GM12878 (cell line): ENCODE measurements around the gene KCNN1. TPM values are rescaled to one million over a fixed set of nuclear protein-coding genes. Genes with fewer than 3 reads are reported as not detected.
A peak's percentile ranks its signal among the peaks of the same experiment; 100 is the strongest.

ENCODE experiments used
- BCLAF1 ChIP-seq: fragments of 450-650 bp; IDR thresholded peaks from 2 replicates; pipeline ENCODE4 v1.6.1; 2017; ENCODE audit warnings: antibody characterized with exemption, mild to moderate bottlenecking, moderate library complexity
- CHD1 ChIP-seq: IDR thresholded peaks from 2 replicates; pipeline ENCODE4 v1.6.1; 2012; ENCODE audit warnings: low read depth, low read length, improper control_type of control experiment
- CHD4 ChIP-seq: fragments of 200-600 bp; sonication (generic); IDR thresholded peaks from 2 replicates; pipeline ENCODE4 v1.6.1; 2016; ENCODE audit warnings: mild to moderate bottlenecking
- LARP7 ChIP-seq: fragments of 450-650 bp; IDR thresholded peaks from 2 replicates; pipeline ENCODE4 v1.6.1; 2017; ENCODE audit warnings: mild to moderate bottlenecking
- MXI1 ChIP-seq: fragments of 150-350 bp; IDR thresholded peaks from 2 replicates; pipeline ENCODE4 v1.6.1; 2011; ENCODE audit warnings: low read depth, mild to moderate bottlenecking, inconsistent platforms, low read length, improper control_type of control experiment
- NR2C1 ChIP-seq: fragments of 450-650 bp; IDR thresholded peaks from 2 replicates; pipeline ENCODE4 v1.6.1; 2017; ENCODE audit warnings: antibody characterized with exemption, mild to moderate bottlenecking, moderate library complexity
- POU2F2 ChIP-seq: IDR thresholded peaks from 3 replicates; pipeline ENCODE4 v1.6.1; 2011; ENCODE audit warnings: low read depth, mild to moderate bottlenecking, low read length, borderline replicate concordance
- SIN3A ChIP-seq: IDR thresholded peaks from 2 replicates; pipeline ENCODE4 v1.6.1; 2012; ENCODE audit warnings: low read depth, low read length, improper control_type of control experiment
- STAT1 ChIP-seq: fragments of 450-650 bp; conservative IDR thresholded peaks from 2 replicates; pipeline ENCODE4 v1.6.1; 2014; ENCODE audit warnings: antibody characterized with exemption, mild to moderate bottlenecking
- SUZ12 ChIP-seq: fragments of 200-600 bp; sonication (generic); IDR thresholded peaks from one replicate; pipeline ENCODE4 v1.6.1; 2018; ENCODE audit warnings: antibody characterized with exemption, mild to moderate bottlenecking; ENCODE audit not compliant: unreplicated experiment
- TBL1XR1 ChIP-seq: IDR thresholded peaks from 2 replicates; pipeline ENCODE4 v1.6.1; 2012; ENCODE audit warnings: low read depth, low read length, improper control_type of control experiment
- ZNF274 ChIP-seq: IDR thresholded peaks from one replicate; pipeline ENCODE4 v1.8.0; 2011; ENCODE audit not compliant: insufficient read length, insufficient read depth
- polyA plus RNA-seq, 11 experiments: library from polyadenylated mRNA; depleted of rRNA in 4 of 11; unstranded in 6 of 11; stranded (reverse) in 5 of 11; fragments of >200 nt; fragmentation: Nextera tagmentation in 4 of 11; fragmentation: Illumina TruSeq in 1 of 11; extraction: Ambion mirVana in 4 of 11; extraction: Trizol in 1 of 11; gene quantifications; 1 replicate in 1 of 11; 2 replicates in 10 of 11; pipeline versions ENCODE4 v1.2.1 to v1.2.3, GENCODE V29; 2011 to 2016; ENCODE audit warnings: inconsistent platforms in 2 of 11, missing spikeins in 2 of 11, low read depth in 1 of 11
- total RNA-seq, 4 experiments: library from RNA; depleted of rRNA in 3 of 4; stranded (reverse); fragments of >200 nt in 3 of 4; fragmentation: Illumina TruSeq in 1 of 4; extraction: Trizol in 1 of 4; gene quantifications; 2 replicates each; pipeline versions ENCODE4 v1.2.1 to v1.2.3, GENCODE V29; 2013 to 2021
- TF ChIP-seq, protein P1 (sequence below): fragments of 150-350 bp; IDR thresholded peaks from 2 replicates; pipeline ENCODE4 v1.6.1; 2014; ENCODE audit warnings: mild to moderate bottlenecking, low read depth, low read length
- TF ChIP-seq, protein P2 (sequence below): fragments of 450-650 bp; formaldehyde crosslinking; IDR thresholded peaks from 2 replicates; pipeline ENCODE4 v1.4.0; 2022; ENCODE audit warnings: mild to moderate bottlenecking, moderate library complexity
- TF ChIP-seq, protein P3 (sequence below): fragments of 450-650 bp; IDR thresholded peaks from 2 replicates; pipeline ENCODE4 v1.6.1; 2018; ENCODE audit warnings: mild to moderate bottlenecking, low read depth, moderate library complexity; ENCODE audit not compliant: partially characterized antibody
- TF ChIP-seq, protein P4 (sequence below): IDR thresholded peaks from 2 replicates; pipeline ENCODE4 v1.6.1; 2012; ENCODE audit warnings: low read depth, low read length, improper control_type of control experiment

Gene KCNN1
- total and polyA plus RNA-seq, 10 of the 15 experiments (the other 5 are each of a cell fraction or from before 2014, with no cell fraction given): 0.02 to 0.95 (median 0.16) TPM; not detected in 1

- TF ChIP-seq, protein P1, sequence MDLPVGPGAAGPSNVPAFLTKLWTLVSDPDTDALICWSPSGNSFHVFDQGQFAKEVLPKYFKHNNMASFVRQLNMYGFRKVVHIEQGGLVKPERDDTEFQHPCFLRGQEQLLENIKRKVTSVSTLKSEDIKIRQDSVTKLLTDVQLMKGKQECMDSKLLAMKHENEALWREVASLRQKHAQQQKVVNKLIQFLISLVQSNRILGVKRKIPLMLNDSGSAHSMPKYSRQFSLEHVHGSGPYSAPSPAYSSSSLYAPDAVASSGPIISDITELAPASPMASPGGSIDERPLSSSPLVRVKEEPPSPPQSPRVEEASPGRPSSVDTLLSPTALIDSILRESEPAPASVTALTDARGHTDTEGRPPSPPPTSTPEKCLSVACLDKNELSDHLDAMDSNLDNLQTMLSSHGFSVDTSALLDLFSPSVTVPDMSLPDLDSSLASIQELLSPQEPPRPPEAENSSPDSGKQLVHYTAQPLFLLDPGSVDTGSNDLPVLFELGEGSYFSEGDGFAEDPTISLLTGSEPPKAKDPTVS: no peak
- TF ChIP-seq, protein P2, sequence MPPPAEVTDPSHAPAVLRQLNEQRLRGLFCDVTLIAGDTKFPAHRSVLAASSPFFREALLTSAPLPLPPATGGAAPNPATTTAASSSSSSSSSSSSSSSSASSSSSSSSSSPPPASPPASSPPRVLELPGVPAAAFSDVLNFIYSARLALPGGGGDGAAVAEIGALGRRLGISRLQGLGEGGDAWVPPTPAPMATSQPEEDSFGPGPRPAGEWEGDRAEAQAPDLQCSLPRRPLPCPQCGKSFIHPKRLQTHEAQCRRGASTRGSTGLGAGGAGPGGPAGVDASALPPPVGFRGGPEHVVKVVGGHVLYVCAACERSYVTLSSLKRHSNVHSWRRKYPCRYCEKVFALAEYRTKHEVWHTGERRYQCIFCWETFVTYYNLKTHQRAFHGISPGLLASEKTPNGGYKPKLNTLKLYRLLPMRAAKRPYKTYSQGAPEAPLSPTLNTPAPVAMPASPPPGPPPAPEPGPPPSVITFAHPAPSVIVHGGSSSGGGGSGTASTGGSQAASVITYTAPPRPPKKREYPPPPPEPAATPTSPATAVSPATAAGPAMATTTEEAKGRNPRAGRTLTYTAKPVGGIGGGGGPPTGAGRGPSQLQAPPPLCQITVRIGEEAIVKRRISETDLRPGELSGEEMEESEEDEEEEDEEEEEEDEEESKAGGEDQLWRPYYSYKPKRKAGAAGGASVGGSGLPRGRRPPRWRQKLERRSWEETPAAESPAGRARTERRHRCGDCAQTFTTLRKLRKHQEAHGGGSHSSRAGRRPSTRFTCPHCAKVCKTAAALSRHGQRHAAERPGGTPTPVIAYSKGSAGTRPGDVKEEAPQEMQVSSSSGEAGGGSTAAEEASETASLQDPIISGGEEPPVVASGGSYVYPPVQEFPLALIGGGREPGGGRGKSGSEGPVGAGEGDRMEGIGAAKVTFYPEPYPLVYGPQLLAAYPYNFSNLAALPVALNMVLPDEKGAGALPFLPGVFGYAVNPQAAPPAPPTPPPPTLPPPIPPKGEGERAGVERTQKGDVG (CRISPR knock-in tag): no peak
- TF ChIP-seq, protein P3, sequence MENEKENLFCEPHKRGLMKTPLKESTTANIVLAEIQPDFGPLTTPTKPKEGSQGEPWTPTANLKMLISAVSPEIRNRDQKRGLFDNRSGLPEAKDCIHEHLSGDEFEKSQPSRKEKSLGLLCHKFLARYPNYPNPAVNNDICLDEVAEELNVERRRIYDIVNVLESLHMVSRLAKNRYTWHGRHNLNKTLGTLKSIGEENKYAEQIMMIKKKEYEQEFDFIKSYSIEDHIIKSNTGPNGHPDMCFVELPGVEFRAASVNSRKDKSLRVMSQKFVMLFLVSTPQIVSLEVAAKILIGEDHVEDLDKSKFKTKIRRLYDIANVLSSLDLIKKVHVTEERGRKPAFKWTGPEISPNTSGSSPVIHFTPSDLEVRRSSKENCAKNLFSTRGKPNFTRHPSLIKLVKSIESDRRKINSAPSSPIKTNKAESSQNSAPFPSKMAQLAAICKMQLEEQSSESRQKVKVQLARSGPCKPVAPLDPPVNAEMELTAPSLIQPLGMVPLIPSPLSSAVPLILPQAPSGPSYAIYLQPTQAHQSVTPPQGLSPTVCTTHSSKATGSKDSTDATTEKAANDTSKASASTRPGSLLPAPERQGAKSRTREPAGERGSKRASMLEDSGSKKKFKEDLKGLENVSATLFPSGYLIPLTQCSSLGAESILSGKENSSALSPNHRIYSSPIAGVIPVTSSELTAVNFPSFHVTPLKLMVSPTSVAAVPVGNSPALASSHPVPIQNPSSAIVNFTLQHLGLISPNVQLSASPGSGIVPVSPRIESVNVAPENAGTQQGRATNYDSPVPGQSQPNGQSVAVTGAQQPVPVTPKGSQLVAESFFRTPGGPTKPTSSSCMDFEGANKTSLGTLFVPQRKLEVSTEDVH: no peak
- TF ChIP-seq LARP7 (peak; percentile 62; the same call in 1 of the 2 replicates), TBL1XR1 (peak; percentile 68; the same call in 1 of the 2 replicates), NR2C1 (no peak), CHD1 (no peak), POU2F2 (0 out of 3 replicates have a peak, but pooled peaks have one; percentile 61), STAT1 (peak; percentile 77; the same call in 1 of the 2 replicates), ZNF274 (no peak), BCLAF1 (no peak), CHD4 (no peak), SIN3A (0 out of 2 replicates have a peak, but pooled peaks have one; percentile 19), MXI1 (no peak), SUZ12 (no peak)
- TF ChIP-seq, protein P4, sequence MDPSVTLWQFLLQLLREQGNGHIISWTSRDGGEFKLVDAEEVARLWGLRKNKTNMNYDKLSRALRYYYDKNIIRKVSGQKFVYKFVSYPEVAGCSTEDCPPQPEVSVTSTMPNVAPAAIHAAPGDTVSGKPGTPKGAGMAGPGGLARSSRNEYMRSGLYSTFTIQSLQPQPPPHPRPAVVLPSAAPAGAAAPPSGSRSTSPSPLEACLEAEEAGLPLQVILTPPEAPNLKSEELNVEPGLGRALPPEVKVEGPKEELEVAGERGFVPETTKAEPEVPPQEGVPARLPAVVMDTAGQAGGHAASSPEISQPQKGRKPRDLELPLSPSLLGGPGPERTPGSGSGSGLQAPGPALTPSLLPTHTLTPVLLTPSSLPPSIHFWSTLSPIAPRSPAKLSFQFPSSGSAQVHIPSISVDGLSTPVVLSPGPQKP: no peak
Observed at GRCh38 chr19:17996826-17997316, 30.0 kb downstream of the KCNN1 start (continued).
